Stimulated activated CD8-positive, alpha-beta memory T cell treated with anti-CD3 and anti-CD28 coated beads, Interleukin-7, amount 100 ng/mL, for 1 hour (primary cell): Measurements from ENCODE around the gene FGFRL1.
"Not testable (repeated sequence)": the region's sequence is repeated elsewhere in the genome, so short reads cannot be mapped to it uniquely, and the experiment has no call there.

ENCODE experiments used
- DNase-seq, 2 donors: peaks; one replicate each; pipeline ENCODE4 v3.0.0-alpha.2; 2020; ENCODE audit warnings: low read depth in 2 of 2

The FGFRL1 gene

GRCh38 chr4:1051472-1051871, 40.0 kb downstream of the FGFRL1 start:
- DNase-seq = no peak

DNA sequence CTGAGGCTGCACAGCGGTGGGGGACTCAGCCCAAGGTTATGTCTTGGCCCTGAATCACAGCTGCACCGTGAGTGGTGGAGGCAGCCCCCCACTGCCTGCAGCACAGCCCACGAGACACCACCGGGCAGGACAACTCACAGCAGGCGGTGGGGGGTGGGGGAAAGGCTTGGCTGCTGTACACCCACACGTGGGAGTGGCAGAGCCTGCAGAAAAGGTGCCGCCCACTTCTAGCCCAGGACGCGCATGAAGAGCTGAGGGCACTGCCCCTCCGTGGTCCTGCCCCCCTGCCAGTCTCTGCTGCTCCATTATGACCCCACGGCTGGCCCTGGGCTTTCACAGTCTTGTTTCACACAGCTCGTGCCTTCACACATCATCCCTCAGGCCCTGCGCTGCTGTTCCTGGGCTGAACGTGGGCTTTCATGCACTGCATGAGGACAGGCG, 40.8 kb downstream of the FGFRL1 start:
- DNase-seq = no peak

DNA sequence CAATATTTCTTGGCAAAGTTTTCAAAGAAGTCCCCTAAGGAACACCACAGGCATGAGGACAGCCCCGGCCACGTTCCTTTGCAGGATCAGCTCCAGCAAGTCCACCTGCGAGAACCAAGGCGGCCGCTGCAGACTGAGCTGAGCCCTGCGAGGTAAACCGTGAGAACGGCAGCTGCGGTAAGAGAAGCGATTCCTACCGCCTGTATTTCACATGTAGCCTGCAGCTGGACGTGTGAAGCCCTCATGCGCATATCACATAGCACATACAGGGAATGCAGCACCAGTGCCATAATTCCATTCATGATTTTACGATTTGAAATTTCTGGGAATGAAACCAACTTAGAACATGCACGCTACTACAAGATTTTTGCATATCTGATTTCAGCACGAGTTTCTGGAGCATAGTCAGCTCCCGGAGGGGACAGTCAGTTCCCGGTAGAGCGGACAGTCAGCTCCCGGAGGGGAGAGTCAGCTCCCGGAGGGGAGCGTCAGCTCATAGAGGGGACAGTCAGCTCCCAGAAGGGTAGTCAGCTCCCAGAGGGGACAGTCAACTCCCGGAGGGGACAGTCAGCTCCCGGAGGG, 41.7 kb downstream of the FGFRL1 start:
- DNase-seq = no peak

- DNase-seq = not testable (repeated sequence)
These were observed 42.5 kb downstream of the FGFRL1 start for GRCh38 chr4:1053891-1054290.

DNA sequence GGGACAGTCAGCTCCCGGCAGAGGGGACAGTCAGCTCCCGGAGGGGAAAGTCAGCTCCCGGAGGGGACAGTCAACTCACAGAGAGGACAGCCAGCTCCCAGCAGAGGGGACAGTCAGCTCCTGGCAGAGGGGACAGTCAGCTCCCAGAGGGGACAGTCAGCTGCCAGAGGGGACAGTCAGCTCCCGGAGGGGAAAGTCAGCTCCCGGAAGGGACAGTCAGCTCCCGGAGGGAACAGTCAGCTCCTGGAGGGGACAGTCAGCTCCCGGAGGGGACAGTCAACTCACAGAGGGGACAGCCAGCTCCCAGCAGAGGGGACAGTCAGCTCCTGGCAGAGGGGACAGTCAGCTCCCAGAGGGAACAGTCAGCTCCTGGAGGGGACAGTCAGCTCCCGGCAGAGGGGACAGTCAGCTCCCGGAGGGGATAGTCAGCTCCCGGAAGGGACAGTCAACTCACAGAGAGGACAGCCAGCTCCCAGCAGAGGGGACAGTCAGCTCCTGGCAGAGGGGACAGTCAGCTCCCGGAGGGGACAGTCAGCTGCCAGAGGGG, 43.3 kb downstream of the FGFRL1 start:
- DNase-seq = not testable (repeated sequence)

- DNase-seq = not testable (repeated sequence)
These were observed 43.8 kb downstream of the FGFRL1 start for GRCh38 chr4:1055243-1055701.

GRCh38 chr4:1055721-1056590, 44.5 kb downstream of the FGFRL1 start:
- peak; percentile 57 to 65 for DNase-seq

GRCh38 chr4:1056671-1057402, 45.4 kb downstream of the FGFRL1 start:
- DNase-seq = no peak

DNA sequence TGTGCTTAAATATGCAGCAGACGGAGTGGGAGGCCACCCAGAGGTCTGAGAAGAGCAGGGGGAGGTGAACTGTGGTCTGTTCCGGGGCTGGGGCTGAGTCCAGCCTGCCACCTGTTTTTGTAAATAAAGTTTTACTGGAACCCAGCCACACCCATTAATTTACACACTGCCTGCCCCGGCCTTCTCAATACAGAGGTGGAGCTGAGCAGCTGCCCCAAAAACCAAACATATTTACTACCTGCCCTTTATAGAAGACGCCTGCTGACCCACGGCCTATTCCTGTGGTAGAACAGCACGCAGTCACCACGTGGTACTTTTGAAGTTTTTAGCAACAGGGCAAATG, 45.9 kb downstream of the FGFRL1 start:
- DNase-seq = no peak

- DNase-seq = no peak
These were observed 47.0 kb downstream of the FGFRL1 start for GRCh38 chr4:1058198-1058996.

GRCh38 chr4:1058997-1059665, 47.7 kb downstream of the FGFRL1 start:
- no peak for DNase-seq

DNA sequence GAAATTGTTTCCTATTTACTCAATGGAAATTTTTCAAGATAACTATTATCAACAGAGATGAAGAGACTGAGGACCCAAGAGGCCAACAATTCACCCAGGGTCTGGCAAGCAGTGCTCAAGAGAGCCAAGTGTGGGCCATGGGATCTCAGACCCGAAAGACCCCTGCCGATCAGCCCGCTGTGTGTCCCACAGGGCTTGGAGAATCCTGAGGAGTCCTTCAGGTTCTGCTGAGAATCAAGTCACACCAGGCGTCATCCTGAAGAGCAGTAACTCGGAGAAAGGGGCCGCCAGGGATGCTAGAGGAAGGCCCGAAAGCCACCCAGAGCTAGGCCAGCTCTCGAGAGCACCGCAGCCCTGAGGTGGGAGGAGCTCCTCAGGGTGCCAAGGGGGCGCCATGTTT, 48.7 kb downstream of the FGFRL1 start:
- no peak for DNase-seq

DNA sequence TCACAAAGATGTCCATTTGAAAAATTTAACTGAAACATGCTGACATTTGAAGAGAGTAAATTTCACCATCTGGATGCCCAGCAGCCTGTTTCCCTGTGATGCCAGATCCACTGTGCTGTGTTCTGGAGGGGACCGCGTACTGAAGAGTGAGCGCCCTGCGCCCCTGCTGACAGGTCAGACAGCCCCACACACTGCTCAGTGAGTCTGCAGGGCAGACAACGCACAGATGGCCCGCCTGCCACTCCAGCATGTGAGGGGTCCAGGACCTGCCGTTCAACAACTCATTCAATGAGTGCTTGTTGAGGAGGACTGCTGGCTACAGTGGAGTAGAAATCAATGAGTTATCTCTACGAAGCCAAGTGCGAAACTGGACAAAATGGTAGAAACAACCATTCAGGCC, 49.2 kb downstream of the FGFRL1 start:
- no peak for DNase-seq

DNA sequence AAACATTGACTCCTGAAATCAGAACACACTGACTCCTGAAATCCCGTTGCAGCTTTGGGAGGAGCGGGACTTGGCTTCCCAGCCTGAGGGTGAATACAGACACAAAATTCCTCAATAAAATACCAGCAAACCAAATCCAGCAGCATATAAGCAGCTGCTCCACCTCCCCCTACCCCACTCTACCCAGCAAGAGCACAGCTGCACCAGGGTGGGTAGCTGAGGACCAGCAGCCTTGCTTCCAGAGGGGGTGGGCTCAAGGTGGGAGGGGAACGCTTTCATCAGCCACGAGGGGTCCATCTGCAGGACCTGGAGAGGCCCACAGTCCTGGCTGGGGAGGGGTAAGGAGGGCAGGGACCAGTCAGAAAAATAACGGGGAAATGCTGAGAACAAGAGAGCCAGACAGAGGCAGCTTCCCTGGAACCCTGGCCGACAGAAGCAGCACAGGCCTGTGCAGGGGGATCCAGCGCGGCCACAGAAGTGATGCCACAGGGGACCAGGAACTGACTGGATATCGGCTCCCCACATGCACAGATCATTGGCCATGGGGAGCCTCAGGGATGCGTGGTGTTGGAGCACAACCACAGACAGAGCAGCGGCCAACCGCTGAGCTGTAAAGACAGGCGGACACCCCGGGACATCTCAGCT, 49.8 kb downstream of the FGFRL1 start:
- no peak for DNase-seq

GRCh38 chr4:1061760-1062159, 50.3 kb downstream of the FGFRL1 start:
- DNase-seq = no peak

- no peak for DNase-seq
These were observed 51.0 kb downstream of the FGFRL1 start for GRCh38 chr4:1062419-1062818.

DNA sequence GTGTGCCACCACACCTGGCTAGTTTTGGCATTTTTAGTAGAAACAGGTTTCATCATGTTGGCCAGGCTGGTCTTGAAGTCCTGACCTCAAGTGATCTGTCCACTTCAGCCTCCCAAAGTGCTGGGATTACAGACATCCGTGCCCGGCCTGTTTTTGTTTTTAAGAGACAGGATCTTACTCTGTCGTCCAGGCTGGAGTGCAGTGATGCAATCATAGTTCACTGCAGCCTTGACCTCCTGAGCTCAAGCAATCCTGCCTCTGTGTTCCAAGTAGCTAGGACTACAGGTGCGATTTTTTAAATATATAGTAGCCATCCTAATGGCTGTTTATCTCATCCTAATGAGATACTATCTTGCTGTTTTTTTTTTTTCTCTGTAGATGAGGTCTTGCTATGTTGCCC, 54.3 kb downstream of the FGFRL1 start:
- no peak for DNase-seq

GRCh38 chr4:1069394-1069793, 58.0 kb downstream of the FGFRL1 start:
- DNase-seq = no peak

GRCh38 chr4:1072830-1073446, 61.5 kb downstream of the FGFRL1 start:
- peak in 1 of 2 donors; percentile 19 for DNase-seq

DNA sequence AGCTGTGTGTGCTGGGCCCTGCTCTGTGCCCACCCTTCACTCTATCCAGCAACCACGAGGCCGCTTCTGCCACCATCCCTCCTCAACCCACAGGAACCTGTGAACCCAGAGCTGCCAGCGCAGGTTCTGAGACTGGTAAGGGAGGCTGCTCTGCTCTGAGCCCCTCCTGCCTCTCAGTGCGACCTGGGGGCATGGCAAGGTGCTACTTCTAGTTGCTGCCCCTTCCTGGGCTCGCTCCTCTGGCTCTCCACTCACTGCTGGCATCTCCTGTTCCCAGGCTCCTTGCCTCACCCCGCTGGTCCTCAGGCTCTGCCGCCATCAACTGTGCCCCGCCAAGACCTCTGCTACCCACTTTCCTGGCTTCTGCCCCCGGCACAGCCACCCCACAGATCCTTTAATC, 62.7 kb downstream of the FGFRL1 start:
- DNase-seq = no peak
